ENCODE measurements around the gene HOXD10.

GRCh38 chr2:176081376-176081836, 35.2 kb upstream of the HOXD10 start:
- TF ChIP-seq TOX (CRISPR knock-in tag; IDR thresholded peaks at IDR 0.05; ENCODE audit: borderline replicate concordance) (no peak), OSR1 (CRISPR knock-in tag; IDR thresholded peaks at IDR 0.05) (no peak), RARB (CRISPR knock-in tag; IDR thresholded peaks at IDR 0.05) (no peak), PATZ1 (CRISPR knock-in tag; IDR thresholded peaks at IDR 0.05; ENCODE audit: borderline replicate concordance) (no peak), ZNF70 (CRISPR knock-in tag; IDR thresholded peaks at IDR 0.05) (no peak)
- TF ChIP-seq, protein P1, sequence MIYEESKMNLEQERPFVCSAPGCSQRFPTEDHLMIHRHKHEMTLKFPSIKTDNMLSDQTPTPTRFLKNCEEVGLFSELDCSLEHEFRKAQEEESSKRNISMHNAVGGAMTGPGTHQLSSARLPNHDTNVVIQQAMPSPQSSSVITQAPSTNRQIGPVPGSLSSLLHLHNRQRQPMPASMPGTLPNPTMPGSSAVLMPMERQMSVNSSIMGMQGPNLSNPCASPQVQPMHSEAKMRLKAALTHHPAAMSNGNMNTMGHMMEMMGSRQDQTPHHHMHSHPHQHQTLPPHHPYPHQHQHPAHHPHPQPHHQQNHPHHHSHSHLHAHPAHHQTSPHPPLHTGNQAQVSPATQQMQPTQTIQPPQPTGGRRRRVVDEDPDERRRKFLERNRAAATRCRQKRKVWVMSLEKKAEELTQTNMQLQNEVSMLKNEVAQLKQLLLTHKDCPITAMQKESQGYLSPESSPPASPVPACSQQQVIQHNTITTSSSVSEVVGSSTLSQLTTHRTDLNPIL (CRISPR knock-in tag; IDR thresholded peaks at IDR 0.05; ENCODE audit: low read depth): no peak
